Neural crest cell (in vitro differentiated cells): ENCODE measurements around the gene TCEANC2. TPM values are rescaled to one million over a fixed set of nuclear protein-coding genes. Genes with fewer than 3 reads are reported as not detected.

Source experiments
- DNase-seq: peaks from one replicate; pipeline ENCODE4 v3.0.0; 2021; ENCODE audit warnings: low read depth, mixed read lengths, low spot score
- H3K27ac Mint-ChIP-seq: one replicate; pipeline ENCODE4 v1.8.0; 2021; ENCODE audit warnings: mild to moderate bottlenecking, mixed read lengths; ENCODE audit not compliant: unreplicated experiment
- H3K27me3 Mint-ChIP-seq: 2 replicates; pipeline ENCODE4 v1.8.0; 2021; ENCODE audit warnings: low read depth, mild to moderate bottlenecking, mixed read lengths
- H3K36me3 Mint-ChIP-seq: 2 replicates; pipeline ENCODE4 v1.8.0; 2021; ENCODE audit warnings: low read depth, mild to moderate bottlenecking, mixed read lengths
- H3K4me1 Mint-ChIP-seq: 2 replicates; pipeline ENCODE4 v1.8.0; 2021; ENCODE audit warnings: mixed read lengths
- H3K4me3 Mint-ChIP-seq: one replicate; pipeline ENCODE4 v1.8.0; 2021; ENCODE audit warnings: mild to moderate bottlenecking, mixed read lengths
- H3K9me3 Mint-ChIP-seq: 2 replicates; pipeline ENCODE4 v1.8.0; 2021; ENCODE audit warnings: mixed read lengths
- total RNA-seq: library from RNA; stranded (reverse); gene quantifications from 2 replicates; pipeline ENCODE4 v1.2.1, GENCODE V29; 2021
- TF ChIP-seq, protein P1 (sequence below): fragments of 200-600 bp; sonication (generic); conservative IDR thresholded peaks from 2 replicates; pipeline ENCODE4 v1.5.0; 2021; ENCODE audit warnings: antibody characterized with exemption, mild to moderate bottlenecking

The TCEANC2 gene
- total RNA-seq, 1 donor from 2014 or later = 8.5 TPM

DNA sequence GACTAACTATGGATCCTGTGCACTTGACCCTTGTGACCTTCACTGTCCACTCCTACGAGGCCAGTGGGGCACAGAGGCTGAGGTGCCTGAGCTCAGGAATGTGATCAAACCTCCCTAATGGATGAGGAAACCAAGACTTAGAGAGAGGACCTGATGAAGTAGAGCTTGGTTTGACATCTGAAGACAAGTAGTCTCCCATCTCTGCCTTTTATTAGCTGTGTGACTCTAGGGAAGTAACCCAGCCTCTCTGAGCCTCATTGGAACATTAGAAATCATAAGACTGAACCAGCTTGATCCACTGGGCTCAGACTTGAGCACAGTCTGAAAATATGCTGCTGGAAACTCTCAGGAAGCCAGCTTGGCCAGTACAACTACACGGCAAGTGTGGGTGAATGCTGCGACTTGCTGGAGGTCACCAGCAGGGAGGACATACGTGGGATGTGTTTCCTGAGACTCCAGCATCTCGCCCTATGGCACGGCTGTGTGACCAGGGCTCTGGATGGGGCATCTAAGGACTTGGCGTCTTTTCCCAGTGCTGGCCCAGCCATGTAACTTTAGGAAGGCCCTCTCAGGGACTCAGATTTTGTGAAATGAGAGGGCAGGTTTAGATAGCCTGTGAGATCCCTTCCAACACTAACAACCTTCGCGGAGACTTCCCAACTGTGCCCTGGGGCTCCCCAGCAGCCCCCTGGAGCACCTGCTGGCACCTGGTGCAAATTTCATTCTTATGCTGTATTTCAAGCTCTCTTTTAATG, 88.9 kb downstream of the TCEANC2 start:
- Mint-ChIP-seq H3K4me3 (no peak overlapping the region), H3K27me3 (no peaks in the 10 kb centered on the region), H3K9me3 (no peaks in the 10 kb centered on the region), H3K27ac (no peak overlapping the region), H3K36me3 (no peaks in the 10 kb centered on the region), H3K4me1 (peaks cover 3% of the 10 kb centered on the region)
- TF ChIP-seq, protein P1, sequence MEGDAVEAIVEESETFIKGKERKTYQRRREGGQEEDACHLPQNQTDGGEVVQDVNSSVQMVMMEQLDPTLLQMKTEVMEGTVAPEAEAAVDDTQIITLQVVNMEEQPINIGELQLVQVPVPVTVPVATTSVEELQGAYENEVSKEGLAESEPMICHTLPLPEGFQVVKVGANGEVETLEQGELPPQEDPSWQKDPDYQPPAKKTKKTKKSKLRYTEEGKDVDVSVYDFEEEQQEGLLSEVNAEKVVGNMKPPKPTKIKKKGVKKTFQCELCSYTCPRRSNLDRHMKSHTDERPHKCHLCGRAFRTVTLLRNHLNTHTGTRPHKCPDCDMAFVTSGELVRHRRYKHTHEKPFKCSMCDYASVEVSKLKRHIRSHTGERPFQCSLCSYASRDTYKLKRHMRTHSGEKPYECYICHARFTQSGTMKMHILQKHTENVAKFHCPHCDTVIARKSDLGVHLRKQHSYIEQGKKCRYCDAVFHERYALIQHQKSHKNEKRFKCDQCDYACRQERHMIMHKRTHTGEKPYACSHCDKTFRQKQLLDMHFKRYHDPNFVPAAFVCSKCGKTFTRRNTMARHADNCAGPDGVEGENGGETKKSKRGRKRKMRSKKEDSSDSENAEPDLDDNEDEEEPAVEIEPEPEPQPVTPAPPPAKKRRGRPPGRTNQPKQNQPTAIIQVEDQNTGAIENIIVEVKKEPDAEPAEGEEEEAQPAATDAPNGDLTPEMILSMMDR = no peak
- DNase-seq = no peak

DNA sequence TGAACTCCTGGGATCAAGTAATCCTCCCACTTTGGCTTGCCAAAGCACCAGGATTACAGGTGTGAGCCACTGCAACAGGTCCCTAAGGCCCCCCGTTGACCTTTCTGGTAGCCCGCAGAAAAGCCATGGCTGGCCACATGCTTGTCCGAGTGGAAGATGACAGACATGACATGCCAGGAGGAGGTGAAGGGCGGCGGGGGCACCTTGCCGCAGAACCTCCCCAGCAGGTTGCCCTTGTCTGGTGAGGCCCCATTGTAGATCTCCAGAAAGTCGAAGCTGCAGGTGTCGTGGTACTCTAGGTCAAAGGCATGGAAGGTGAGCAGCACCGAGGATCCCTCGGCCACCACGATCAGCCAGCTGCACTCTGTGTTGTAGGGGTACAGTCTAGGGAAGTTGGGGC, 91.0 kb downstream of the TCEANC2 start:
- no peak overlapping the region for H3K27ac Mint-ChIP-seq
- no peaks in the 10 kb centered on the region for H3K27me3 Mint-ChIP-seq
- no peaks in the 10 kb centered on the region for H3K4me1 Mint-ChIP-seq
- no peak for DNase-seq
- H3K4me3 Mint-ChIP-seq = no peak overlapping the region
- no peaks in the 10 kb centered on the region for H3K9me3 Mint-ChIP-seq
- TF ChIP-seq, protein P1 = no peak
- no peaks in the 10 kb centered on the region for H3K36me3 Mint-ChIP-seq

DNA sequence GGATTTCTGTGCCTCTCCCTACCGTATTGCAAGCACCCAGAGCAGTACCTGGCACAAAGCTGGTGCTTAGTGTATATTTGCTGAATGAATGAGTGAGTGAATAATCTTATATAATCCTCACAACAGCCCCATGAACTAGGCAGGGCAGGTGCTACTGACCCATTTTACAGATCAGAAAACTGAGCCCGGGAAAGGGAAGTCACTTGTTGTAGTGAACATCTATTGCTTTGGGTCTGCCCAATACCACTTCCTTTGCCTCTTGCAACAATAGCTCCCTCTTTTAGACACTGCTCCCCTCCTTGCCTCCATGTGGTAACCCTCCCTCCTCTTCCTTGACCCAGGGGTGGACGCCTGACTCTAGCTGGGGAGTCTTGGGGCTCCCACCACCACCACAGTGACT, 96.3 kb downstream of the TCEANC2 start:
- Mint-ChIP-seq H3K27me3 (no peaks in the 10 kb centered on the region), H3K4me3 (no peak overlapping the region), H3K36me3 (no peaks in the 10 kb centered on the region), H3K9me3 (no peaks in the 10 kb centered on the region), H3K4me1 (peaks cover 16% of the 10 kb centered on the region), H3K27ac (no peak overlapping the region)
- DNase-seq = no peak
- TF ChIP-seq, protein P1 = no peak

DNA sequence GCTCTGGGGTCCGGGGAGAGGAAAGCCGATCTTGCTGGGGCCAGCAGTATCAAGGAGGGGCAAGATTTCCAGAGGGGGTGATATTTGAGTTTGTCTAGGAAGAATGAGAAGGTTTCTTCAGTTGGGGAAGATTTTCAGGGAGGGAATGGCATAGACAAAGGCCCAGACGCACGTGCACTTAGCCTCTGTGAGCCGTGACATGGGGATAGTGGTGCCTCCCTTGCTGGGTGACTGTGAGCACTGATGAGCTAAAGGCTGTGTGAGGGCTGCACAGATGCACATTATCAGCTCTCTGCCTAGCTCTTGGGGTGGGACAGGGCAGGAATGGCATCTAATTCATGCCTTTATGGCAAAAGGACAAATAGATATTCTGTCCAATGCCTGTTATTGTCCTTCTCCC, 97.6 kb downstream of the TCEANC2 start:
- Mint-ChIP-seq H3K4me3 (no peak overlapping the region), H3K27me3 (no peaks in the 10 kb centered on the region), H3K36me3 (no peaks in the 10 kb centered on the region), H3K9me3 (no peaks in the 10 kb centered on the region), H3K4me1 (peaks cover 16% of the 10 kb centered on the region), H3K27ac (peak overlapping the region; percentile 95)
- TF ChIP-seq, protein P1 = no peak
- no peak for DNase-seq

DNA sequence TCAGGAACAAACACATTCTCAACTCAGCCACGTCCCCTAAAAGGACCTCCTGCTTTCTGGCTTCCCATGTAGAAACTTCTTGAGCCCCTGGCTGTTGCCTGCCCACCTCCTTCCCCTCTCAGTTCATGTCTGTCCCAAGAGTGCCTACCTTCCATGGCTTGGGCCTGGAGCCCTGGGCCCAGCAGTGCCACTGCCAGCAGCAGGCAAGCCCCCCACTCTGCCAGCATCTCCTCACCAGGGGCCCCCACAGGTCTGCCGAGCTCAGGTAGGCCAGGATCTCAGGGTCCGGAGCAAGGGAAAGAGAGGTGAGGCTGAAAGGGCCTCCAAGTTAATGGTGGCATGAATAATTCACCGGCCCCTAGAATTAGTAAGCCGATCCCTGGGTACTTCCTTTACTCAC, 99.3 kb downstream of the TCEANC2 start, which contains the start of gene CDCP2:
TSS of gene CDCP2 (minus strand) at position 305 of the 400 bp plus-strand sequence. CDS start at position 227, 78 bp downstream.
- no peak within 1 kb of the TSS for H3K4me3 Mint-ChIP-seq
- TF ChIP-seq, protein P1 = no peak
- H3K9me3 Mint-ChIP-seq = no peaks in the 10 kb centered on the region
- H3K4me1 Mint-ChIP-seq = peaks cover 16% of the 10 kb centered on the region
- H3K27ac Mint-ChIP-seq = peak within 1 kb of the TSS; percentile 72
- no peaks in the 10 kb centered on the region for H3K36me3 Mint-ChIP-seq
- no peak for DNase-seq
- H3K27me3 Mint-ChIP-seq = no peaks in the 10 kb centered on the region
